NCI-H1417 (cell line): ENCODE data around the gene DPM3.
A peak's percentile ranks its signal among the peaks of the same experiment; 100 is the strongest.

Source experiments
- DNase-seq, 3 experiments: peaks; one replicate each; lab custom pipeline; 2025; lab: John Stamatoyannopoulos, UW

Gene DPM3

DNA sequence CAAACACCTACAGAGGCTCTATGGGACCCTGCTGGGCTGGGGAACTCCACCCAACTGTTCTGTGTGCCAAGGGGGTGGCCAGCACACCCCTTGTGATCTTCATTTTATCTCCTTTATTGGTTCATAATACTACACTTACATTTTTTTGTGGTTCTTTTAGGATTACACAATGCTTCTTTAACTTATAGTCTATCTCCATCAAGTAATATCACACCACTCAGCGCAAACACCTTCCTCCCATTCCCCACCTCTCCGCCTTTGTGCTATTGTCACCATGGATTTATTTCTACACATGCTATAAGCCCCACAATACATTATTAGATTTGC lies 45.7 kb downstream of the DPM3 start:
- DNase-seq, result no peak

DNA sequence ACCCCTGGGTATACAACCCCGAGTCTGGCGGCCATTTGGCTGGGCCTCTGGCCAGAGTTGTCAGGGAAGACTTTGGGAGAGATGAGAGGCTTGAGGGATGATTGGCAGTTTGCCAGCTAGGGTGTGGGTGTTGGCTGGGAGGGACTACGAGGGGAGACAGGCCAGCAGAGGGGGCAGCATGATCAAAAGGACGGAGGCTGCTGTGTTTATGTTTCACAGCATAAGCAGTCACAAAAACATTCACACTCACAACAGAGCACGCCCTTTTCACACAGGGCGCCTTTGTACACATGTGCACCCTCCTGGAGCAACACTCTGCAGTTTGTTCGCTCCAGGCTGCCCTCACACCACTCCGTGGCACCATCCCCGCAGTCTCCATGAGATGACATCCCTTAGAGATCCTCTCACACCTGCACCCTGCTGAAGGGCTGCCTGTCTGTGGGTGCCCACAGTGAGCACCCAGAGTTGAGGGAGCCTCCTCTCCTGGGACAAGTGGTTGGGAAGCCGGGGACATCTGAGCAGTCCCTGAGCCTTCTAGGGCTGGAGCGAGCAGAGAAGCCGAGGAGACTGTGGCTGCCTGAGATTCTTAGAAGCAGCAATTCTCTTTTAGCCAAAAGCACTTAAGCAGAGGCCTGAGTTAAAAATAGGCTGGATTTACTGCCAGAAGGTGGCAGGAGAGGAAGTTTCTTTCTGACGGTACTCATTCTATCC lies 46.3 kb downstream of the DPM3 start:
- DNase-seq, result peak in 2 of 3 experiments; percentile 79 to 94

DNA sequence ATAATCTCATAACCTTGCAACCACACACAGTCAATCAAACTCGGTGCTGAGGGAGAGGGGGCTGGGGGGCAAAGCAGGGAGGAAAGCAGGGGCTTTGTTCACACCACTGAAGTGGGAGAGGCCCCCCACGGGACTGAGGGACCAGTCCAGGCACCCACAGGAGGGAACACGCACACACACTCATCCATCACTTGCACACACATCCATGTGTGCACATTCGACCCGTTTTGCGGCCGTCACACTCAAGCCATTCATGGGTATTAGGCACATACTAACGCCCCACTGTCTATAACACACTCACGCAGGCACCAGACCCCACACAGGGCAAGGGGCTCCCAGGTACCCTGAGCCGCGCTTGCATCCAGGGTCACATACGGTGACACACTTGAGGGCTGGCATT lies 47.7 kb downstream of the DPM3 start:
- DNase-seq, result no peak

DNA sequence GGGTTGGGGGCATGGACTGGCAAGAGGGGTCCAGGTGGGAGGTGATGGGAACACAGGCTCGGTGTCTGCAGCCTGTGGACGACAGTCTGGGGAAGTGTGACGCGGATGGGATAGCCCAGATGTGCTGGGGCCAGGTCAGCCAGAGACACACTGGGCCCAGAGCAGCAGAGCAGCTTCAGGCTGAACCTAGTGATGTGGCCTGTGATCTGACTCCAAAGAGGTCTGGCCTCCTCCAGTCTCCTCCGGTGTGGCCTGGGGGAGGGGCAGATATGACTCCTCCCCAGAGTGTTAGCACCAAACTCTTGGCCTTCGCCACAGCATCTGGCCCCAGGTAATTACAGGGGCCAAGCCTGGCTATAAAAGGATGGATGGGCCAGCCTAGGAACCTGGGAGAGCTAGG lies 48.2 kb downstream of the DPM3 start:
- DNase-seq, result no peak

DNA sequence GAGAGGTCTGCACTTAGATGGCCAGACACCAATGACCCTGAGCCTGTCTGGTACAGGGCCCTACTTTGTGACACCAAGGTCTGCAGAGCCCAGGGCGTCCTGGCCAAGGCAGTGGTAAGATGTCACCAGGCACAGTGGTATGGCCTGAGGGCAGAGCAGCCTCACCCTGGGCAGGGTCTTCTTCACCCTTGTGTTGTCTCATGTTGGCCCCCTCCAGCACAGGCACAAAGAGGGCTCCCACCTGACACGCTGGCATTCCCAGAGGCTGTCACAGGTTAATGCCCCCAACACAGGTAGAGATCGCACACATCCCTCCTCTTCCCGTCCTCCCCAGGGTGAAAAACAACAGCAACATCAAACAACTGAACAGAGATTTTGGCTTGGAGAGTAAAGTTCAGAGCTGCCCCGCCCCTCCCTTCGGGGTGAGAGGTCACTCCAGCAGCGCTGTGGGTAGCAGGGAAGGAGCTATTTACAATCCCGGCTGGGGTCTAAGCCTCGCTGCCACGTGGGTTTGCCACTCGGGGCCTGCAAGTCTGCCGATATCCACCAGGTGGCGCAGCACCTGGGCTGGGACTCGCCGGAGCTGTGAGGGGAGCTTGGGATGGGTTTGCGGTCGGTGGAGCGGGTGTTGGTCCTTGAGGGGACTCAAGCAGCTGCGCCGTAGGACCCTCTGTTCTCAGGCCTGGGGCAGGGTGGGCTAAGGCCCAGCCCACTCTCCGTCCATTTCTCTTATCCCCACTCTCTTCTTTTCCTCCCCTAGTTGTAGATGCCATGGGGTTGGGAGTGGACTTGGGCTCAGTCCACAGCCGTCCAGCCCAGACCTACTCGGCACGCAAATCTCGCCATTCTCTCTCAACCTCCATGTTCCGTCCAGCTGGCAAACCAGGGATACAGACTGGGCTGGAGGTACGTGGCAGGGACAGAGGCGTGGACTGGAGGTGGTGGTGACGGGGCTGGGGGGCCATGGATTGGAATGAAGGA lies 49.0 kb downstream of the DPM3 start:
- peak; percentile 73 to 92 (median 87) for DNase-seq
